PC-9 (cell line): ENCODE results near the gene TRAM2. TPM values are rescaled to one million over a fixed set of nuclear protein-coding genes. Genes with fewer than 3 reads are reported as not detected.

ENCODE experiments used
- BruUV-seq: library from RNA; stranded (reverse); fragments of 400-500 nt; replicated peaks from 2 replicates; lab custom pipeline; 2021; lab: Mats Ljungman, UMichigan
- CTCF ChIA-PET: fragments of 300-600 bp; sonication (Branson Sonifier 250); formaldehyde crosslinking; loops from one replicate; lab custom pipeline; 2022; ENCODE audit warnings: antibody characterized with exemption; lab: Charles Lee
- POLR2A ChIA-PET: fragments of 300-600 bp; sonication (Branson Sonifier 250); formaldehyde crosslinking; loops from one replicate; lab custom pipeline; 2022; ENCODE audit warnings: antibody characterized with exemption; ENCODE audit not compliant: unreplicated experiment; lab: Charles Lee
- DNase-seq, 2 experiments: peaks; one replicate each; pipeline versions ENCODE4 v3.0.0 to v3.0.0-alpha.2; 2015 to 2022; ENCODE audit warnings: mixed read lengths in 1 of 2
- H2AFZ ChIP-seq: fragments of 200-600 bp; sonication (generic); 2 replicates; pipeline ENCODE4 v1.8.1; 2017; ENCODE audit warnings: antibody characterized with exemption
- H3F3A ChIP-seq: fragments of 200-600 bp; sonication (generic); 2 replicates; pipeline ENCODE4 v1.8.1; 2017; ENCODE audit warnings: antibody characterized with exemption, mild to moderate bottlenecking, low read depth; ENCODE audit not compliant: insufficient read depth
- H3K27ac ChIP-seq: fragments of 200-600 bp; sonication (generic); 2 replicates; pipeline ENCODE4 v1.6.1; 2016; ENCODE audit warnings: mixed run types
- H3K27me3 ChIP-seq: fragments of 200-600 bp; sonication (generic); 2 replicates; pipeline ENCODE4 v1.6.1; 2016; ENCODE audit warnings: low read depth, mixed run types; ENCODE audit not compliant: insufficient read depth
- H3K36me3 ChIP-seq: fragments of 200-600 bp; sonication (generic); 2 replicates; pipeline ENCODE4 v1.6.1; 2016; ENCODE audit warnings: low read depth, mixed run types
- H3K4me1 ChIP-seq: fragments of 200-600 bp; sonication (generic); replicated peaks from 2 replicates; pipeline ENCODE4 v1.6.1; 2016; ENCODE audit warnings: mixed run types; ENCODE audit not compliant: insufficient read depth
- H3K4me2 ChIP-seq: fragments of 200-600 bp; sonication (generic); 2 replicates; pipeline ENCODE4 v1.6.1; 2017; ENCODE audit warnings: mixed run types
- H3K4me3 ChIP-seq: fragments of 200-600 bp; sonication (generic); 2 replicates; pipeline ENCODE4 v1.6.1; 2016; ENCODE audit warnings: mixed run types
- H3K79me2 ChIP-seq: fragments of 200-600 bp; sonication (generic); 2 replicates; pipeline ENCODE4 v1.6.1; 2017; ENCODE audit warnings: low read depth, mixed run types
- H3K9me2 ChIP-seq: fragments of 200-600 bp; sonication (generic); 2 replicates; pipeline ENCODE4 v1.8.1; 2017; ENCODE audit warnings: mild to moderate bottlenecking; ENCODE audit not compliant: insufficient read depth
- H3K9me3 ChIP-seq: fragments of 200-600 bp; sonication (generic); 2 replicates; pipeline ENCODE4 v1.8.1; 2016; ENCODE audit warnings: low read depth; ENCODE audit not compliant: insufficient read depth
- H4K20me1 ChIP-seq: fragments of 200-600 bp; sonication (generic); 2 replicates; pipeline ENCODE4 v1.8.1; 2017; ENCODE audit not compliant: insufficient read depth
- EZH2 ChIP-seq: fragments of 200-600 bp; sonication (generic); IDR thresholded peaks from 2 replicates; pipeline ENCODE4 v1.8.0; 2017; ENCODE audit warnings: antibody characterized with exemption, low read depth
- intact Hi-C: fragments of 100-400 bp; cut with micrococcal nuclease; formaldehyde crosslinking; loops from one replicate; pipeline ENCODE4 v1.10.0; 2022; ENCODE audit not compliant: unreplicated experiment
- total RNA-seq: library from RNA; stranded (reverse); gene quantifications from 2 replicates; pipeline ENCODE4 v1.2.3, GENCODE V29; 2021
- TF ChIP-seq, protein P1 (sequence below): fragments of 200-600 bp; sonication (generic); conservative IDR thresholded peaks from 2 replicates; pipeline ENCODE4 v1.6.1; 2017; ENCODE audit warnings: mixed run types, antibody characterized with exemption, mild to moderate bottlenecking, moderate library complexity

Gene TRAM2
- total RNA-seq, 1 experiment from 2014 or later = 40.9 TPM

DNA sequence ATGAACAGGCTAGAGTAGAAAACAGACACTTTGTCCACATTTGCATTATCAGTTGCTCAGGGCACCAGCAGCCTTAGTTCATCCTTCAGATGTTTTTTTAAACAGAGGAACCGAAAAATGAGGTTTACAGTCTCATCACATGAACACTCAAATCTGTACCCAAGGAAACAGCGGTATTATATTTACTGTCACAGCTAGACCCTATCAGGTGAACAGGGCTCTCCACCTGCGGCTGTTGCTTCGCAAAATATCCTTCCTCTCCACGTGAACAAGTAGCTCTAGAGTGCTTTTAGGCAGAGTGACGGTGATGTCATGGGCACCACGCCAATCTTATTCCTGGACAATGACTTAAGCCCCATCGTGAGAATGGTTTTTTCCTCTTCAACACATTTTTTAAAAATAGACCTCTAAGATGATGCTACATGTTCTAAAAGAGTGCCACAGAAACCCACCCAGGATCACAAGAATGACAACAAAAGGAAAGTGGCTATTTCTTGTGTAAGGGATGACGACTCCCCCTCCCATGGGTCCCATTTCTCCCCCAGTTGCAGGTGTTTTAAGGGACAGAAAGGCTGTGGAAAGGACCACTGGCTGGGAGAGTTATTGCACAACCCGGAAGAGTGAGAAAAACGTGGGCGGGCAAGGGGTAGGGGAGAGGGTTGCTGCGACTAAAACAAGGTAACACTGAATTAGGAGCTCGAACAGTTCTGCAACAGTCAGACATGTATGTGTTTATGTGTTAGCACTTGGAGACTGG, 79.0 kb downstream of the TRAM2 start:
- Histone ChIP-seq H3K4me2 (no peak overlapping the region), H3F3A (peaks cover 10% of the 10 kb centered on the region), H3K27ac (no peak overlapping the region), H4K20me1 (no peaks in the 10 kb centered on the region), H3K4me1 (peaks cover 10% of the 10 kb centered on the region), H3K27me3 (no peaks in the 10 kb centered on the region), H2AFZ (no peak overlapping the region), H3K4me3 (no peak overlapping the region), H3K9me3 (no peaks in the 10 kb centered on the region), H3K79me2 (no peaks in the 10 kb centered on the region), H3K9me2 (no peaks in the 10 kb centered on the region), H3K36me3 (no peaks in the 10 kb centered on the region)
- intact Hi-C loops = no loop called here
- no peak for DNase-seq
- ChIA-PET POLR2A (no interaction called here), CTCF (no interaction called here)
- TF ChIP-seq, protein P1, sequence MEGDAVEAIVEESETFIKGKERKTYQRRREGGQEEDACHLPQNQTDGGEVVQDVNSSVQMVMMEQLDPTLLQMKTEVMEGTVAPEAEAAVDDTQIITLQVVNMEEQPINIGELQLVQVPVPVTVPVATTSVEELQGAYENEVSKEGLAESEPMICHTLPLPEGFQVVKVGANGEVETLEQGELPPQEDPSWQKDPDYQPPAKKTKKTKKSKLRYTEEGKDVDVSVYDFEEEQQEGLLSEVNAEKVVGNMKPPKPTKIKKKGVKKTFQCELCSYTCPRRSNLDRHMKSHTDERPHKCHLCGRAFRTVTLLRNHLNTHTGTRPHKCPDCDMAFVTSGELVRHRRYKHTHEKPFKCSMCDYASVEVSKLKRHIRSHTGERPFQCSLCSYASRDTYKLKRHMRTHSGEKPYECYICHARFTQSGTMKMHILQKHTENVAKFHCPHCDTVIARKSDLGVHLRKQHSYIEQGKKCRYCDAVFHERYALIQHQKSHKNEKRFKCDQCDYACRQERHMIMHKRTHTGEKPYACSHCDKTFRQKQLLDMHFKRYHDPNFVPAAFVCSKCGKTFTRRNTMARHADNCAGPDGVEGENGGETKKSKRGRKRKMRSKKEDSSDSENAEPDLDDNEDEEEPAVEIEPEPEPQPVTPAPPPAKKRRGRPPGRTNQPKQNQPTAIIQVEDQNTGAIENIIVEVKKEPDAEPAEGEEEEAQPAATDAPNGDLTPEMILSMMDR = no peak
- TF ChIP-seq EZH2 = no peak
- no TSS peak for BruUV-seq

DNA sequence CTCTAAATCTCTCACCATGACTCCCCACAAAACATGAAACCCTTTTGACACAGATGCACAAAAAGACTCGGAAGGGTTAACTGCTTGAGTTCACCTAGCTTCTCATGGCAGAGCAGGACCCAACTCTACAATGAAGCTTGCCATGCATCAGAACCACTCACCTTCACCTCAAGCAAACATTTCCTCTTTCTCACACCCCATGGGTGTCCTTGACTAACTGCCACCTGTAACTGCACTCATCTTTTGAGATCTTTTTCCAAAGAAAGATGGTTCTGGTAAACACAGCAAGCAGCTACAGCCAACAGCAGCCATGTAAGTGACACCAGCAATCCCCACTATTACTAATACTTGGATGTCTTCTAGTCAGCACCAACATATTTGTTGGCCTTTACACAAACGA, 80.2 kb downstream of the TRAM2 start:
- no peaks in the 10 kb centered on the region for H3F3A ChIP-seq
- no peaks in the 10 kb centered on the region for H3K79me2 ChIP-seq
- no peaks in the 10 kb centered on the region for H3K27me3 ChIP-seq
- CTCF ChIA-PET = interaction anchor here (0.6 kb wide), 1 partner anchor 87 kb away, joined by 3 read pairs; no protein-coding TSS in a partner anchor
- no peak overlapping the region for H2AFZ ChIP-seq
- no peaks in the 10 kb centered on the region for H3K36me3 ChIP-seq
- no peak overlapping the region for H3K4me3 ChIP-seq
- H3K9me2 ChIP-seq = no peaks in the 10 kb centered on the region
- POLR2A ChIA-PET = no interaction called here
- H3K4me1 ChIP-seq = no peaks in the 10 kb centered on the region
- no peaks in the 10 kb centered on the region for H4K20me1 ChIP-seq
- TF ChIP-seq, protein P1 = no peak
- no peak for TF ChIP-seq EZH2
- H3K27ac ChIP-seq = no peak overlapping the region
- H3K4me2 ChIP-seq = no peak overlapping the region
- BruUV-seq = no TSS peak
- intact Hi-C loops = no loop called here
- DNase-seq = no peak
- H3K9me3 ChIP-seq = no peaks in the 10 kb centered on the region

DNA sequence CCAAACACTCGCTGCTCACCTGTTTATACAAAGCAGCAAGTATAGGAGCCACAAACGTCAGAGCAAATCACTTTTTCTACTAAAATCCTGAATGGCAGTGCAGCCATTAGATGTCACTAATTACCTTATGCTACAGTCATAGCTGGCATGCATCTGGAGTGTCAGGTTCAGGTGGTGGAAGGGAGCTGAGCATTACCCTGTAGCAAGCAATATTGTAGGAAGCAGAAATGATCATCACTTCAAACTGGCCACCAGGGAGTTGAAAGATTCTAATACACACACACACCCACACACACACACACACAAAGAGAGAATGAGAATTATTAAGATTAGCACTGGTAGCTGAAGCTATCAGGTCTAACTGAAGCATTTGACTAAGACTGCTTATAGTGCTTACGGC, 80.9 kb downstream of the TRAM2 start:
- no peak for DNase-seq
- TF ChIP-seq, protein P1 = no peak
- no peak for TF ChIP-seq EZH2
- POLR2A ChIA-PET = interaction anchor here (0.5 to 0.6 kb wide), 2 partner anchors 72 to 436 kb away, joined by 3 to 7 read pairs; no protein-coding TSS in a partner anchor
- Histone ChIP-seq H3K27ac (no peak overlapping the region), H3K27me3 (no peaks in the 10 kb centered on the region), H3K9me3 (no peaks in the 10 kb centered on the region), H3K36me3 (no peaks in the 10 kb centered on the region), H4K20me1 (no peaks in the 10 kb centered on the region), H3K4me3 (no peak overlapping the region), H2AFZ (no peak overlapping the region), H3F3A (no peaks in the 10 kb centered on the region), H3K9me2 (no peaks in the 10 kb centered on the region), H3K4me1 (no peaks in the 10 kb centered on the region), H3K4me2 (no peak overlapping the region), H3K79me2 (no peaks in the 10 kb centered on the region)
- CTCF ChIA-PET = interaction anchor here (0.5 to 0.6 kb wide), 3 partner anchors 88 to 154 kb away, joined by 3 to 7 read pairs (median 6); no protein-coding TSS in a partner anchor
- intact Hi-C loops = no loop called here
- no TSS peak for BruUV-seq
